Caki2 (cell line): ENCODE data around the gene CDH26. TPM values are rescaled to one million over a fixed set of nuclear protein-coding genes. Genes with fewer than 3 reads are reported as not detected.

Experiments
- DNase-seq: peaks from one replicate; pipeline ENCODE4 v3.0.0-alpha.2; 2015; ENCODE audit warnings: low read depth
- in situ Hi-C: cut with HindIII; loops from 2 replicates; pipeline ENCODE4 v1.10.0; 2016; ENCODE audit warnings: low sequenced_read_pairs, low pct_unique_long_range_greater_than_20kb, mixed read lengths
- total RNA-seq: library from RNA; depleted of rRNA; stranded (reverse); fragments of >200 nt; shearing (Covaris generic); gene quantifications from 2 replicates; pipeline ENCODE4 v1.2.3, GENCODE V29; 2014; ENCODE audit warnings: low replicate concordance

CDH26 gene
- total RNA-seq, 1 experiment from 2014 or later: 0.44 TPM

DNA sequence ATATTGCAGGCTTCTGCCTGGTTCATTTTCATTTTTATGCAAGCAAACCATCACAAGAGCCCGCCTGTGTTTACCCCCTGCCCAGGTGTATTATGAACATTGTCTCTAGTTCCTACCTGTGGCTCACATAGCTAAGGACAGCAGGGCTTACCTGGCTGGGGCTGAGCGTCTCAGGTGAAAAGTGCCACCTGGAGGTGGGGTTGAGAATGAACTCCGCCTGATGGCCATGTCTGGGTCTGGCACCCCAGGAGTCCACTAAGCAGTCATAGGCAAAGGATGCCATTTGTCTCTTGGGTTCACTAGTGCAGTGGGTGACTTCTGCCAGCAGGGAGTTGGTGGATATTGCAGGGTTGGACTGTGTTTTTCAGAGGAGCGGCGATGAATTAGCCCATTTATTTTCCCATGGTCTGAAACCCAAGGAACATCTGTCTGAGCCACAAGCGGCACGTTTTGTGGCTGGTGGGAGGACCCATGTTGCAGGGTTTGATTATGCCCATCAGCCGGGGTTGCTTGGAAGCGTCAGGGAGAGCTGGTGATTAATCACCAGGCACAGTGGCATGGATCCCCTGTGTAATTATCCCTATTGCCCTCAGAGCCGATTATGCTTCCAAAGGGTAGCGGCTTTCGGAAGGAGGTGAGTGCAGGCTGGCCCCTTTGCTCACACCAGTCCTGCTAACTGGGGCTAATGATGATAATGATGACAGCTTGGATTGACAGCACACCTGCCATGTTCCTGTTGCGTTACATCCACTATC, 92.1 kb downstream of the CDH26 start:
- DNase-seq: no peak
- in situ Hi-C loops: no loop called here

DNA sequence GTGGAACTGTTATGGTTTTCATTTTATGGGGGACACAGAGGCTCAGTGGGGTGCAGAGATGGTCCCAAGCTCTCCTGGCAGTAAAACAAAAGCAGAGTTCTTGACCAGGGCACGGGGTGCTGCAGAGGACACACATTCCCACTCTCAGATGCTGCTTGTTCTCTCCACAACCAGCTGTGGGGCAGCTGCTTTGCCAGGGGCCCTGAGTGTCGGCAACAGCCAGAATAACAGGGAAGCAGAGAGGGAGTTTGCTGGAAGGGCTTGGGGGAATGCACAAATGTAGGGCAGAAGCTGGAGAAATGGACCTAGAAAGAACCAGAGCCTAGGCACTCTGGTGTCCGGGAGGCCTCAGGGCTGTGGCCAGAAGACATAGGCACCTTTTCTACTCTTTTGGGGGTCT, 93.7 kb downstream of the CDH26 start:
- in situ Hi-C loops: no loop called here
- DNase-seq: no peak

DNA sequence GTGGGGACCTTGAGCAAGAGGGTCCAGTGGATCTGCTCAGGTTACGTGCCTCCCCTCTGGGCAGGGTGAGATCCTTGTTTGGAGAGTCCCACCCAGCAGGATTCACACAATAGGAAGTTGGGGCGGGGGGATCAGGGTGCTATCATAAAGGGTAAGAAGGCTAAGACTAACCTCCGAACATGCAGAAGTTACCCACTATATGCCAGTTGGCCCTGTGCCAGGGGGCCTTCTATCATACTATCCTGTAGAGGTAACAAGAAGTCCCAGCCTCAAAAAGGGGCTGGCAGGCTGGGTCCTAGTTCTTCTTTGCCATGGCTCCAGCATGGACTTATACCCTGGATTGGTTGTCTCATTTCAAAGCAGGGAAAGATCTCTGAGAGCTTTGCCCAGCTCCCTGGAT, 94.1 kb downstream of the CDH26 start:
- DNase-seq: no peak
- in situ Hi-C loops: no loop called here

DNA sequence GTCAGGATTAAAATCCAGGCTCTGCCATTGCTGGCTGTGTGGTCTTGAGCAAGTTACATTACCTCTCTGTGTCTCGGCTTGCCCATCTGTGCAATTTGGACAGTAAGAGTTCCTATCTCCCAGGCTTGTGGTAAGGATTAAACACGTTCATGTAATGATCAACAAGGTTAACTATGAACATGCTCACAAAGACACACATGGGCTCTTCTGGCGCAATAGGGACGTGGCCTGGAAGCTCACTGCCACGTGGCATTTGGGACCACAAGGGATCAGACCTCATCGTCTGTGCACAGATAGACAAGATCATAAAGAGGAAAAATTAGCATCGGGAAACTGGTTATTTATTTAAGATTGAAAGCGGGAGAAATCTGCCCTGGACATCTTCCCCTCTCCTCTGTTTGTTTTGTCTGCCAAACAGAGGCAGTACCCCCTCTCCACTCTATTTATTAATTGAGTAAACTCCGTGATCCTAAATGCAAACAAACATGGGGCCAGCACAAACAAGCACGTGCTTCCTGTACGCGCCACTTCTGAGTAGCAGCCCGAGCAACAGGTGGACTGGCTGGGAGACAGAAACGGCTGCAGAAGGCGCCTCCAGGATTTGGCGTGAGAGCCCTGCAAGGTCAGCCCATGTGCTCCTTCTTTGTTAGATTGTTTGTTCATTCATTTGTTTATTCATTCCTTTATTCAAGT, 95.0 kb downstream of the CDH26 start:
- no peak for DNase-seq
- in situ Hi-C loops: no loop called here

DNA sequence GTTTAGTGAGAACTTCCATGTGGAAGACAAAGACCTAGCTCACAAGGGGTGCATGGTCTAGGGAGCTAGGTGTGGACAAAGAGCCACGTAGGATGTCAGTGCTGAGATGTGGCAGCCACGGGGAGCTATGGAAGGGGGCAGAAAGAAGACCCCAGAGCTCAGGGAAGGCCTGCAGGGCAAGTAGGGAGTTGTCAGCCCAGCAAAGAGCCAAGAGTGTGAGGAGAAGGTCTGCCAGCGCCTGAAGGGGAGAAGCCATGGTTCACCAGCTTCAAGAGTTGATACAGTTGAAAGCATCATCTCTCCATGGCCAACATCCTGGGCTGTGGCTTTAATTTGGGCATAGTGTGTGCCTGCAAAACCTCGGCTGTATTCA, 95.6 kb downstream of the CDH26 start:
- DNase-seq: no peak
- in situ Hi-C loops: no loop called here

DNA sequence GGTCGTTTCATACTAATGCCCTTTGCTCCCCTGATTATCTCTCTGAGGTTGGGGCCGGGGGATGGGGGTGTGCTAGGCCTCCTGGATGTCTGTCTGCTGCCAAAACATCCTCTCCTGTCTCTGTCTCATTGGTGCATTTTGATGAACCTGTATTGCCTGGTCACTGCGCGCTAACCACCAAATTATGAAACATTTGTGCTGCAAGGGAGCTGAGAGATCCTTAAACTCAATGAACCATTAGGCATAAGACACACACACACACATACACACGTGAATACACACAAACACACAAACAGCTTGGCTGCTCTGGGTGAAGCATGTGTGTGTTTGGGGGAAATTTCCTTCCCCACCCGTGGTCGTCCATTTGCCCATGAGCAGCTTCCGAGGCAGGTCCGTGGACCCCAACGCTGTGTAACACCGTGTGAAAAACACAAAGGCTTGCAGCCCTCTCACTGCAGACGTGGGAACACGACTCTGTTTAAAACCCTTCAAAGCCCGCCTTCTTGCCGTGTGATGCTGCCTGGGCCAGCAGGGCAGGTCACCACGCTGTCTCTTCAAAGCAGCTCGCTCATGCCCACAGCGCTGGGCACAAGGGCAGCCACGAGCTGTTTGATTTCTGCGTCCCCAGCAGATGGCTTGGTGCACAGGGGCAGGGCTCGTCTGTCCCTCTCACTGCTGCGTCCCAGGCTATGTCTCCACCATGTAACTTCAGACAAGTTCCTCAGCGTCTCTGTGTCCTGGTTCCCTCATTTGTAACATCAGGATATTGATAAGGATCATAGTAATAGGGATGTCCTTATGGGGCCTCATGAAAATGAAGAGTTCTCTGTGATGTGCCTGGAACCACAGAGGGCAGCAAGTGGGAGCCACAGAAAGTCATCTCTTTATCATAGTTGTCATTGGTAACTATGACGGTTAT, 96.8 kb downstream of the CDH26 start:
- in situ Hi-C loops: no loop called here
- DNase-seq: no peak

DNA sequence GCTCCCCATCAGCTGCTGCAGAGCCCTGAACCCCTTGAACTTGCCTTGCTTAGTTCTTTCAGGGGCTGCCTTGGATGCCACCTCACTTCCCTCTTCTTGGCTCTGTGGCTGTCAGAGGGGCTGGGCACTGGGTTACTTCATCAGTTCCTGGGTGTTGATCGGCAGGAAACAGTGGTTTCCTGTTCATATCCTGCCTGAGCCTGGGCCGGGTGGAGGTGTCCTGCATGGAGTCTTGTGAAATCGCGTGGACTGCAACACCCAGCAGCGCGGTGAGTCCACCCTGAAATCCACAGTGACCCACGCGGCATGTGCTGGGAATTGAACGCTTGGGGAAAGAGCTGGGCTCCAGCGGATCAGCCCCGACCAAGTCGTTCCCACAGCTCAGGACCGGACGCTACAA, 97.5 kb downstream of the CDH26 start:
- in situ Hi-C loops: no loop called here
- no peak for DNase-seq

DNA sequence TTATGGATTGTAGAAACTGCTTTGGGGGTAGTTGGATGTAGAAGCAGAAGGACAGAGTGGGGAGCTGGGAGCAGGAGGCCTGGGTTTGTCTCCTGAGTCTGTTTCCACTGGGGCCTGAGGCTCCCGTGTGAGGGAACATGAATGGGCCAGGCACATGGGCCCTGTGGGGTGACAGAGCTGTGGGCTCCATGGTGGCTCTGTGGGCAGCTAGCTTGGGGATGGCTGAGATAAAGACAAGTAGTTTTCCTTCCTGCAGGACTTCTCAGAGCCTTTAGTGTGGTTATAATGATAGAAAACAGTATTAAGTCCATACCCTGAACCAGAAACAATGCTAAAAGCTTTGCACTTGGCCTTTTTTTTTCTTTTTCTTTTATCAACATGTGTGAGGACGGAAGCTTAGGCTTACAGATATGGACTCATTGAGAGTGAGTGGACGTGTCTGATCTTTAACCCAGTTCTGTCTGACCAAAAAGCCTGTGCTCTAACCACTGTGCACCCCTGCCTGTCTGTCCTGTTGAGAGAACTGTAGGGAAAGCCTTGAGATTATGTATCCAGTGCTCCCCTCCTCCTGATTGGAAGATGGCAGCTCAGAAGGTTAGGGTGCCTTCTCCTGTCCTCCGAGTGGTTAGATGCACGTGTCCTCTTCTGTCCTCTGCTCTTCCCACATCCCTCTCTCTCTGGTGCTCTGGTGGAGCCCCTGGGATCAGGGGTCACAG, 98.3 kb downstream of the CDH26 start:
- DNase-seq: no peak
- in situ Hi-C loops: no loop called here

DNA sequence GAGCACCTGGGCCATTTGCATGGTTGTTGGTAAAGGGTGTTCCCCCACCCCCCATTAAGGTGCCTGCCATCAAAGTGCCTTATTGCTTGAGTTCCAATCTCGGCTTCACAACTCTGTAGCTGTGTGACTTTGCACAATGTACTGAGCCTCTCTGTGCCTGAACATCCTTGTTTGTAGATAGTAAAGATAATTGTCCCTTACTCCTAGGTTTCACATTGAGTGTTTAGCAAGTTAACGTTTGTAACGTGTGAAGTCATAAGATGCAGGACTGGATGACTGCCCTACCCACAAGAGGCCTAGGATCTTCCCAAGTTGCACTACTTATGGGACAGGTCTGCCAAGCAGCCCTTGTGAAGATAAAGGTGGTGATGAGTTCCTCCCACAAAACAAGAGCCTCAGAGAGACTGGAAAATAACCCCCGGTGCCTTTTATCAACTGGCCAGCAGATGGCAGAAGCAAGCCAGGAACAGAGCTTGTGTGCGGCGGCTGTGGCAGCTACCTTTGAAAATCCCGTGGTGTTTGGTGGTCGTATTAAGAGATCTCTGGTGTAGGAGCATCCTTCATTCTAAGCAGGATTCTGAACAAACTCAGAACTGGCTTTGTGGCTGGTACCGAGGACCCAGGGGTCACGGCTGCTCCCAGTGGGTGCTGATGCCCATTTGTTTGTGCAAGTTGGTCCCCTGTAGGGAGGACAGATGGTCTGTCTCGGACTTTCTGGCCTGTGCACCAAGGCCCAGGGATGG, 99.1 kb downstream of the CDH26 start:
- in situ Hi-C loops: no loop called here
- peak; percentile 57 for DNase-seq

DNA sequence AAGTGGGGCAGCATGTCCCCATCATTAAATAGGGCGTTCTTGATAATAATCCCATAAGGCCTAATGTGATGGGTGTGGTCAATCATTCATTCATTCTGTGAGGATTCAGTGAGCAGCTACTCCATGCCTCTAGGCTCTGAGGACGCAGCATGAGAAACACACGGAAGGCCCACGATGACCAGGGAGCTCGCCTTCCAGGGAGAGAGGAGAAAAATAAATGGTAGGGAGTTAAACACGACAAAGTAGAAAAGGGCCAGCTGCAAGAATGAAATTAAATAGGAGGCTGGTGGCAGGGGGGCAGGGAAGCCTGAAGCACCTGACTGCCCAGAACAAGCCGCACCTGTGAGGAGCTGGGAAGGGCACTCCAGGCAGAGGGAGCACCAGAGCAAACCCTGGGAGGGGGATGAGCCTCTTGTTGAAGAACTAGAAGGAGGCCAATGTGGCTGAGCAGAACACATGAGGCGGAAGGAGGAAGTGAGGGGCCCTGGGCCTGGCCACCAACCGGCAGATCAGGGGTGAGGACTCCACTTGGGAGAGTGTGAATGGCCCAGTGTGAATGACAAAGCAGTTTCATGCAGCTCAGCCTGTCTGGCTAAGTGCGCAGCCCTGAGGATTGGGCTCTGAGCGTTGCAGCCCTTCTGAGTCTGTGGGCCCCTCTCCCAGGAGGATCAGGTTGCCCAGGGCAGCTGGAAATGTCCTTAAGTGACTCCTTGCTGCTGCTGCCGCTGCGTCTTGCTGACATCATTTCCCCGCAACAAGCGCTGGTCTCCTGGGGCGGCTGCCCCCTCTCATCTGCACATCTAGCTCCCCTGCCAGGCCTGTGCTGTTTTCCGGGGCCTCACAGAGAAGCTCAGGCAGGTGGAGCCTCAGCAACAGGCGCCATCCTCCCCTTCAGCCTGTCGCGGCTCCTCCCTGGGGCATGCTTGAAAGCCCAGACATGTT, 99.9 kb downstream of the CDH26 start:
- in situ Hi-C loops: no loop called here
- DNase-seq: no peak

DNA sequence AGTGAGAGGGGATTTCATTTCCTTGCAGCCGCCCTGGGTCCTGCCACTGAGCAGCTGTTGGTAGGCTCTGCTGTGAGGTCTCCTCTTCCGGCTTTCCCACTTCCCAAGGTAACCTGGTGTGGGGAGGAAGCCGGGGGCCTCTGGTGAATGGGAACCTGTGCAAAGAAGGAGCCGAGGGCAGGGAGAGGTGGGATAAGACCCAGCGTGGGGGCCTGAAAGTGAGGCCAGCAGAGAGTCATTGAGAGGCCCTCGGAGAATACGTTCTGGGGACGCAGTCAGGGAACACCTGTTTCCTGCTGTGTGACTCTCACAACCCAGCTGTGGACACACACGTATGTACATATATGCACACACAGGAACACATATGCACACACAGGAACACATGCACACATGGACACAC, 100.7 kb downstream of the CDH26 start:
- no peak for DNase-seq
- in situ Hi-C loops: no loop called here

DNA sequence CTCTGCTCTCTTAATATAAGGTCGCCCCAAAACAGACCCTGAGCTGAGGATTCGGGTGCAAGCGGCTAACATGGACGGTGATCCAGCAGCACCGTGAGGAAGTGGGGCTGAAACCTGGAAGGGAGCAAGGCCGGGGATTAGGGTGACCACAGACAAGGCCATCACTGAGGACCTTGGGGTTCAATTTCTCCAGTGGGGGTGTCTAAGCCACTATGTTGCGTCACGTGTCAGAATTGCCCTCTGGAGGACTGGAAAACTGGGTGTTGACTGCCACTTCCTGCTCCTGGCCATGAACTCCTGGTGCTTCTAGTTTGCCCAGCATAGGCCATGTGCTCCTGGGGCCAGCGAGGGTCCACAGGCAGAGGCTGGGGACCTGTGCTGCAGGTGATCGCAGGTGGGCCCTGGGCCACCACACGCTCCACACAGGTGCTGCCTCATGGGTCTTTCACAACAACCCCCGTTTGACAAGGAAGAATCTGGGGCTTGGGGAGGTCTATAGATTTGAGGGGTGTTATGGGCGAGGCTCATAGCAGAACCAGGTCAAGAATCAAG, 101.9 kb downstream of the CDH26 start:
- in situ Hi-C loops: no loop called here
- no peak for DNase-seq

DNA sequence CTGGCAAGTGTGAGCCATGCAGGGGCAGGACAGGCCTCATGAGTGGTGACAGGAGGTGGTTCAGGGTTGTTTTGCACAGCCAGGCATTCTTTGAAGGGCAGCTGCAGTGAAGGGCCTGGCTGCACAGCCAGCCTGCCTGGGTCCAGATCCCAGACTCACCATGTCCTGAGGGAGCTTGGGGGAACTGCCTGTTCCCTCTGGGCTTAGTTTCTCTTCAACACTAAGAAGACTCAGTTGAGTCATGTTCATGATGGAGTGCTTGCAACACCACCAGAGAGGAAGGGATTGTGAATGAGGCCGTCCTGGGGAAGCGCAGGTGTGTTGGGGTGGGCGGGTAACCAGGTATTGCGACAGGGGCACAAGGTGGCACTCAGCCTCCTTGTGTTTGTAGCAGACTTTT, 102.4 kb downstream of the CDH26 start:
- no peak for DNase-seq
- in situ Hi-C loops: no loop called here

DNA sequence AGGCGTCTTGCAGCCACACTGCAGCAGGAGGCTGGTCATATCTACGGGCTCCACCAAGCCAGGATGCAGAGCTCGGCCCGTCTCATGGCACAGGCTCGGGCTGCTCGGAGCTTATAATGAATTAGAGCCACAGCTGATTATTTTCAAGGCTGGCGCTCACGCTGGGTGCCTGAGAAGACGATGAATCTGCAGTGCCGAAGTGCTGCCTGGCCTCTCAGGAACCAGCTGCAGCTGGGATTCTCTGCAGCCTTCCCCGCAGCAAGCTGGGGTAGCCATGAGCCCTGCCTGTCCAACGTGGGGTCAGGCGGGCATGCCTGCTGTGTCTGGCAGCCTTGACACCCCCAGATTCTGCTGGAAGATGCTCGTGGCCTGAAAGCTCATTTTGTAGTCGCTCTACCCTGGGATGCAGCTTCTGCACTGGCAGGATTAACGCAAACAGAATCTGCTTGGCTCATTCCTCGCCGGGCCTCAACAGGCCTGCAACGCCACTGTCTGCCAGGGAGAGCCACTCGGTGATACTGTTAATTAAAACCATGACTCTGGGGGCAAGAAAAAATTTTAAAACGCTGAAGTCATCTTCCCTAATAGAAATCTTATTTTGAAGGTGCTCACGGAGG, 104.3 kb downstream of the CDH26 start:
- no peak for DNase-seq
- in situ Hi-C loops: no loop called here

DNA sequence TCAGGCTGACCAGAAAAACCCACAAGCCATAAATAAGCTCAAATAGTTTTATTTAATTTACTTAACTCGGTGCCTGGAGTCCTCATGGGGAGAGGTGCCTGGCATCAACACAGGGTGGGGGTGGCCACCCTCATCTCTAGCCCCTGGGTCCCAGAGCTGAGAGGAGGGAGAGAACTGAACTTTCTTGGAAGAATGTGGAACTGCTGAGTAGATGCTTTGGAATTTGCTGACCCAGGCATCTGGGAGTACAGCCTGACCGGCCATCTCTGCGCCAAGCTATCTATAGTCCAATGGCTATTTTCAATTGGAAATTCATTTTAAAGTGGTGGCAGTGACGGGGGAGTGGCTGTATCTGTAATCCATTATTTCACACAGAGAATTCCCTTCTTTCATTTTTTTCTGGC, 104.8 kb downstream of the CDH26 start:
- in situ Hi-C loops: no loop called here
- DNase-seq: no peak

DNA sequence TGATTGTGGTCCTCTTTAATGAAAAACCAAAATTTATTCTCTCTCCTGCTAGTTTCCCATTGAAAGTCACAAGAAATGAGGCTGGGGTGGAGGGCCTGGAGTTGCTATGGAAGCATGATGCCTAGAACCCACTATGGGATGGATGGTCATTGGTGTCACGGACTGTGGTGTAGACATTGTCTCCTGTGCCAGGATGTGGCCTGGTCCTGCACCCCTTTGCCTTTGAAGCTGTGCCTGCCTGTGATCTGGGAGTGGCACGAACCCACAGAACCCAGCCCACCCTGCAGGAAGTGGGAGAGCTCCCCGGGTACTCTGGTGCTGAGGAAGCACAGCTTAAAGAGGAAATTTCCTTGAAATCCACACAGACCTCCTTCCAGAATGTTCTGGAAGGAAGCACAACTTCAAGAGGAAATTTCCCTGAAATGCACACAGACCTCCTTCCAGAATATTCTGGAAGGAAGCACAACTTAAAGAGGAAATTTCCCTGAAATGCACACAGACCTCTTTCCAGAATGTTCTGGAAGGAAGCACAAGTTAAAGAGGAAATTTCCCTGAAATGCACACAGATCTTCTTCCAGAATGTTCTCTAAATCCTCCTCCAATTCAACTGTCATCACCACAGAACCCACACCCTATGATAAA, 105.6 kb downstream of the CDH26 start:
- DNase-seq: no peak

More for the DNA sequence above, 105.6 kb downstream of the CDH26 start:
- in situ Hi-C loops: no loop called here
